IPS DF 19.7 (cell line): ENCODE data around the gene TEX14.
A peak's percentile ranks its signal among the peaks of the same experiment; 100 is the strongest.
"Not testable (repeated sequence)": the region's sequence is repeated elsewhere in the genome, so short reads cannot be mapped to it uniquely, and the experiment has no call there.

Experiments
- DNase-seq: peaks from one replicate; pipeline ENCODE4 v3.0.0-alpha.2; 2013; ENCODE audit warnings: low read depth, low spot score

TEX14 gene

DNA sequence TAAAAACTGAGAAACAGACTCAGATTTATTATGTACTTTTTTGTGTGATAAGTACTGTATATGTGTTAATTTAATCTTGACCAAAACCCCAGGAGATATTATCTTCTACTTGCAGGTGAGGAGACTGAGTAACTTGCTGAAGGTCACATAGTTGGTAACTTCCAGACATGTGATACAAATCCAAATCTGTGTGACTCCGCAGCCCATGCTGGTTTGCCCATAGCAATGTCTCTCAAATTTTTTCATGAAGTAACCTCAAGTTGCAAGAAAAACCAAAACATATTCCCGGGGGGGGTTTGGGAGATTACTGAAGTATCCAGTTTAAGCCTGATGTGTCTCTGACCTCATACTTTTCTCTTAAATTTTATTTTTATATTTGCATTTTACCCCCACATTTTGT, 3.3 kb downstream of the TEX14 start:
- no peak for DNase-seq

GRCh38 chr17:58686980-58687379, 4.9 kb downstream of the TEX14 start:
- no peak for DNase-seq

GRCh38 chr17:58684462-58684861, 7.4 kb downstream of the TEX14 start:
- DNase-seq = not testable (repeated sequence)

DNA sequence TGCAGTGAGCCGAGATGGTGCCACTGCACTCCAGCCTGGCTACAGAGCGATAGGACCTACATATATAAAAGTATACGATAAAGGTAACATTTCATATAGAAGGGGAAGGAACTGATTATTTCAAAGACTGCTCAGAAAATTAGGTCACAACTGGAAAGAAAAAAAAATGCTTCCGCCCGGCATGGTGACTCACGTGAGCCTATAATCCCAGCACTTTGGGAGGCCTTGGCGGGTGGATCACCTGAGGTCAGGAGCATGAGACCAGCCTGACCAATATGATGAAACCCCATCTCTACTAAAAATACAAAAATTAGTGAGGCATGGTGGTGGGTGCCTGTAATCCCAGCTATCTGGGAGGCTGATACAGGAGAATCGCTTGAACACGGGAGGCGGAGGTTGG, 7.8 kb downstream of the TEX14 start:
- no peak for DNase-seq

DNA sequence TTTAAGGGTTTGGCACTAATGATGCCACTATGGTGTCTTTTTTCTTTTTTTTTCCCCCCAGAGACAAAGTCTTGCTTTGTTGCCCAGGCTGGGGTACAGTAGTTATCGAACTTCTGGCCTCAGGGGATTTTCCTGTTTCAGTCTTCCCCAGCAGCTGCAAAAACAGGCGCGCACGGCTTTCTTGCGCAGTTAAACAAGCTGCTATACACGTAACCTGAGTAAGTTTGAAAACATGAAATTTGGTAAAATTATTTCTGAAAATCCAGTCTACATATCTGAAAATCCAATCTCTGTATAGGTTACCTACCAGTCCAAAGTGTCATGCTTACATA, 11.8 kb downstream of the TEX14 start:
- no peak for DNase-seq

GRCh38 chr17:58679263-58680037, 12.4 kb downstream of the TEX14 start:
- DNase-seq = peak; percentile 50

- DNase-seq = not testable (repeated sequence)
These were observed 13.6 kb downstream of the TEX14 start for GRCh38 chr17:58678287-58678686.

GRCh38 chr17:58677194-58677880, 14.5 kb downstream of the TEX14 start:
- no peak for DNase-seq

- no peak for DNase-seq
These were observed 19.9 kb downstream of the TEX14 start for GRCh38 chr17:58671969-58672368.

DNA sequence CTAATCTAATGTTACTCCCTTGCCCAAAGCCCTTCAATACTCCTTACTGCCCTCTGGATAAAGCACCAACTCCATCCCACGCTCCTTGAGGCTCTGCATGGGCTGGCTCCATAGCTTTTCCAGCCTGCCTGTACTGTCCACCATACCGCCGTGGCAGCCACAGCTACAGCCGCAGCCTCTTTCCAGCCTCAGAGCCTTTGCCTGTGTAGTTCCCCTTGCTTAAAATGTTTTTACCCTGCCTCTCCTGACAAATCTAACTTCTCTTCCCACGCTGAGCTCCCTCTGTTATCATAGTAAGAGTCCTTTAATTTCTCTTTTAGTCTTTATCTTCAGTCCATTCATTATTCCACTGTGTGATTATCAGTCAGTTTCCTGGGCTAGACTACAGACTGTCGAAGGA, 22.0 kb downstream of the TEX14 start:
- DNase-seq = no peak

GRCh38 chr17:58668598-58668935, 23.3 kb downstream of the TEX14 start:
- no peak for DNase-seq

DNA sequence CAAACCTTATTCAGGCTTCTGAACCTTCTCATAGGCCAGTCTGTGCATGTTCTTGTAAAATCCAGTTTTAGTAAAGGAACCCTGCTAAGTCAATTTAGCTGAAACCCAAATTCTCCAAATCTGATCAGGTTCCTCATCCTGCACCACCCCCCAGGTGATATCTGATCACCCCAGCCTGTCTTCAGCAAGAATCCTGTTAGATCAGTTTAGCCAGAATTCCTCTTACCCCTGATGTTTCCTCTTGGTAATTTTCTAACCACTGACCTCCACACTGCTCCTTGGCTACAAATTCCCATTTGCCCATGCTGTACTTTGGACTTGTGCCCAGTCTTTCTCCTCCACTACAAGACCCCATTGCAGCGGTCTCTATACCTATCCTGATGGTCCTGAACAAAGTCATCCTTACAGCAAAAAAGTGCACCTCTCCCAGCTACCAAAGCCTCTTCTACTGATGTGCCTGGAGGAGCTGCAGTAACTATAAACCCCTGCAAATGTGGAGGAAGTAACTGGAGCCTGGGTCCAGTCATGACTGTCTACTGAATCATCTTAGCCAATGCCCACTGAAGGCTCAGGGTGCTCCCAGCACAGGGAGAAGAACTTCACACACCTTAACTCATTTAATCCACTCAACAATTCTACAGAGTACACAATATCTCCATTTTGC, 23.8 kb downstream of the TEX14 start:
- DNase-seq = no peak

DNA sequence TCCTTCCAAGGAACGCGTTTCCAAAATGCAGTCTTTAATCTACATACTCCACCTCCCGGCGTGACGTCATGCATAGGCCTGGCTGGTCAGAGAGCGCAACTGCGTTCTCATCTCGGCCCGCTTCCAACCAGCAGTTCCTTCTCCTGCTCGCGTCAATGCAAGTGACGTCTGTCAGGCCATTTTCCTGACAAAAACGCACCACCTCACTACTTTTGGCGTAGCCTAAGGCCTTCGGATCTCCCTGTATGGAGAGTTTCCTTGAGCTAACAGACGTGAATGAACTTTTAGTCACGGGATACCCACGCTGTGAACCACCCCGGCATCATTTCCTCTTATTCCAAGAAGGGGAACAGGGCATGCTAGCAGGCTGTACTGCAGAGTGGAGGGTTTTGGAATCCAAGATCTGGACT, 25.0 kb downstream of the TEX14 start:
- no peak for DNase-seq

DNA sequence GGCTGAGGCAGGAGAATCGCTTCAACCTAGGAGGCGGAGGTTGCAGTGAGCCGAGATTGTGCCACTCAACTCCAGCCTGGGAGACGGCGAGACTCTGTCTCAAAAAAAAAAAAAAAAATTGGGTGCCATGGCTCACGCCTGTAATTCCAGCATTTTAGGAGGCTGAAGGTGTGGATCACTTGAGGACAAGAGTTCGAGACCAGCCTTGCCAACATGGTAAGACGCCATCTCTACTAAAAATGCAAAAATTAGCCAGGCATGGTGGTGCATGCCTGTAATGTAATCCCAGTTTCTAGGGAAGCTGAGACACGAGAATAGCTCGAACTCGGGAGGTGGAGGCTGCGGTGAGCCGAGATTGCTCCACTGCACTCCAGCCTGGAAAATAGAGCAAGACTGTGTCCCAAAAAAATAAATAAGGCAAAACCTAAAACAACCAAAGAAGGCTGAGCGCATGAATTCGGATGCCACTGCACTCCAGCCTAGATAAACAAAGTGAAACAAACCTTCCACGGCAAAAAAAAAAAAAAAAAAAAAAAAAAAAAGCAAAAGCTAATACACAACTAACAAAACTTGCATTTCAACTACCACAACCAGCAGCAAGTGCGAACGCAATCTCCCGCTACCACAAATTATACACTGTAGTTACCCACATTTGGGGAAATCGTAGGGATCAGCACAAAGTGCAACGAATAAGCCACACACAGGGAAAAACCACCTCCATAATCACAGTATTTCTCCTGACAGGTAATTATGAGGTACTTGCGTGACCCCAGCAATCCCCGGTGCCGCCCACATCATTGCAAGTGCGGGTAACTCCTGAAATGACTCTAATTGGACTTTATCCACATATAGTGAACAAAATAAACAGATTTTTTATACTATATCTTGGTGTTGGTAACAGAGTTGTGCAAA, 25.6 kb downstream of the TEX14 start:
- no peak for DNase-seq

DNA sequence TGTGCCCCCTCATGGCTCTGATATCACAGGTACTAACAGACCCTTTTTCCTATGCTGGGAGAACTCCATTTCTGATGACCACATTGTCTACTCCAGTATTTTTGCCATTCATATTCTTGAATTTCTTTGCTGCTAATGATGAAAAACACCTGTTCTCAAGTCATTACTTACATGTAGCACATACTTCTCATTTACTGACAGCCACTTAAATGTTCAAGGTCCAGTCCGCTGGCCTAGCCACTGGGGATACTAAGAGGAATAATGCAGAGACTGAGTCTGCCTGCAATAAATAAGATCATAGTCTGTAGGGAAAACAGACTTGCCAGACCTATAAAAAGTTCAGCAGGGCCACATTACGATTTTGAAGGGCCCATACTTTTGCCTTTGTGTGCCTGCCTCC, 27.5 kb downstream of the TEX14 start:
- DNase-seq = no peak

DNA sequence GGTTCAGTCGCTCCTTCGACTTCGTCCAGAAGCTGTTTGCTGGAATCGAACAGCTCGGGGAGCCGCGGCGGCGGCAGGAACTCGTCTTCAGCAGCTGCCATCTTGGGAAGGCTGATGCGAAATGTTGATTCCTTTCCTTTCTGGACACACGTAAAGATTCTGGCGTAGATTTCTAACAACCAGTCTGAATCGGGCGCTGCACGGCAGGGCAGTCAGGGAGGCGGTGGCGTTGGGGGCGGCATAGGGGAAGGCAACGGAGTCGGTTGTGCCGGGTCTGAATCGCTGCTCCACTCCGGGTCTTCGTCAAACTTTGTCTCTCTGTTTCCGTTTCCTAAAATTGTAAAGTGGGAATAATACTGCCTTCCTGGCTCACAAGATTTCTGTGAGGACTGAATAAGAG, 30.3 kb downstream of the TEX14 start:
- DNase-seq = no peak

DNA sequence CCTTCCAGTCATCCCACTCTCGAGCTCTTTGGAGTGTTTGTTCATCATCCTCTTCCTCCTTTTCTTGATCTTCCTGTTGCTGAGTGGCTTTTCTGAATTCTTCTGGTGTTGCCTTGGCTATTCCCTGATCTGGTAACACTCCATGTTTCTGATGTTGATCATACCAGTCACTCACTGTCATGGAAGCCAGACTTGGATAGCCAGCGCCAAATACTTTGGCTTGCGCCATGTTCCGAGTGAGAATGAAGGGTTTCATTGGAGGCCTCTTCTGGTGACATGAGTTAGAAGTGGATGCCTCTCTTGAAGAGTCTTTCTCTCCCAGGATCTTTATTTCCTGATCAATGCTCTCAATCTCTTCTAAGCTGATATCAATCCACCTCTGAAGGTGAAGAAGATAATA, 31.2 kb downstream of the TEX14 start:
- DNase-seq = no peak

GRCh38 chr17:58659714-58660084, 32.1 kb downstream of the TEX14 start:
- DNase-seq = not testable (repeated sequence)

DNA sequence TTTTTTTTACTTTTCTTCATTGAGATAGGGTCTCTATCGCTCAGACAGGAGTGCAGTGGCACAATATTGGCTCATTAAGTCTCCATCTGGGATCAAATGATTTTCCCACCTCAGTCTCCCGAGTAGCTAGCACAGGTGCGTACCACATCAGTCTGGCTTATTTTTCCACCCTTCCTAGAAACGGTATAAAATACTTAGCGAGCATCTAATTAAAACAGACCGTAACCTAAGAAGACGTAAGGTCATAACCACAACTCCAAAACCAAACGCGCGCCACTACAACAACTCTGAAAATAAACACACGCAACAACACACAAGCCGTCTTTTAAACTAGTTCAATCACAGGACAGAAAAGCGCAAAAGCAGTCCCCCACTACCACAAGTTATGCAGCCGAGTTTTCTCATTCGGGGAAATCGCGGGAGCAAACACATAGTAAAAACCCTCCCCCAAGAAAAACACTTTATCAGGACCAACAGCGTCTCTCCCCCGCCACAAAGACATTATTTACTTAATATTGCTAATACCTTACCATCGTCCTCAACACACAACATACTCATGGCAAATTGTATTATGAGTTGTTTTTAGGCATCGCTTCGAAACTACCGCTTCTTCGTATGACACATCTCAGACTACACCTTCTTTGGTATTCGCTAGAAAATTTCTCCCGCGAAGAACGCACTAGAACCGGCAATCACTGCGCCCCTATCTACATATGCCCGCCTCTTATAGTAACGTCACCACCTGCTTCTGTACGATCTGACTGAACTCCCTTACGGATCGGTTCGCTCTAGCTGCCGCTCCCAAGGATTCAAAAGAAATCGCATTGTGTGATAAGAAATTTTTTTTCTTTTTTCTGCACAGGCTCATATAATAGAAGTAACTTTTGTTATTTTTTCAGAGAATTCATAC, 32.8 kb downstream of the TEX14 start:
- peak; percentile 92 for DNase-seq

GRCh38 chr17:58657962-58658803, 33.7 kb downstream of the TEX14 start:
- peak; percentile 52 for DNase-seq
